ENCODE measurements around the gene ATOH8.

Gene ATOH8

GRCh38 chr2:85793584-85793983 lies 39.8 kb downstream of the ATOH8 start:
- no peaks in the 10 kb centered on the region for H3K36me3 ChIP-seq (ENCODE audit: insufficient read depth, low read length)
- TF ChIP-seq EZH2 (IDR thresholded peaks at IDR 0.05; ENCODE audit: borderline replicate concordance, low read depth, low read length, severe bottlenecking) (no peak), CTCF (IDR thresholded peaks at IDR 0.05; ENCODE audit: borderline replicate concordance, extremely low read depth, low read length, poor library complexity, severe bottlenecking) (no peak)
- no peaks in the 10 kb centered on the region for H3K79me2 ChIP-seq (ENCODE audit: insufficient read depth, low read length)
- no peaks in the 10 kb centered on the region for H3K4me1 ChIP-seq (ENCODE audit: insufficient read depth, low read length)
- peaks cover 3% of the 10 kb centered on the region for H3K27me3 ChIP-seq (ENCODE audit: insufficient read depth, low read length, poor library complexity)
- DNase-seq (no peak), ATAC-seq (ENCODE audit: insufficient read depth, low read depth) (no peak)
- H3K9ac ChIP-seq (ENCODE audit: low read depth, low read length), result no peak overlapping the region
- no peak overlapping the region for H3K4me2 ChIP-seq (ENCODE audit: insufficient read depth, low read length)
- H3K9me3 ChIP-seq (ENCODE audit: insufficient read depth, low read length, severe bottlenecking), result no peaks in the 10 kb centered on the region
- H3K27ac ChIP-seq (ENCODE audit: low read length), result no peak overlapping the region
- H3K4me3 ChIP-seq (ENCODE audit: low read depth in 1 of 2, low read length in 2 of 2), result no peak overlapping the region
- no peaks in the 10 kb centered on the region for H4K20me1 ChIP-seq (ENCODE audit: insufficient read depth, low read length)
- H2AFZ ChIP-seq (ENCODE audit: low read depth, low read length), result no peak overlapping the region

GRCh38 chr2:85794038-85794441 lies 40.2 kb downstream of the ATOH8 start:
- no peaks in the 10 kb centered on the region for H3K4me1 ChIP-seq (ENCODE audit: insufficient read depth, low read length)
- no peak overlapping the region for H3K27ac ChIP-seq (ENCODE audit: low read length)
- ATAC-seq (ENCODE audit: insufficient read depth, low read depth) (no peak), DNase-seq (no peak)
- peaks cover 3% of the 10 kb centered on the region for H3K27me3 ChIP-seq (ENCODE audit: insufficient read depth, low read length, poor library complexity)
- H3K9me3 ChIP-seq (ENCODE audit: insufficient read depth, low read length, severe bottlenecking), result no peaks in the 10 kb centered on the region
- H3K79me2 ChIP-seq (ENCODE audit: insufficient read depth, low read length), result no peaks in the 10 kb centered on the region
- no peak overlapping the region for H3K9ac ChIP-seq (ENCODE audit: low read depth, low read length)
- TF ChIP-seq EZH2 (IDR thresholded peaks at IDR 0.05; ENCODE audit: borderline replicate concordance, low read depth, low read length, severe bottlenecking), result no peak
- TF ChIP-seq CTCF (IDR thresholded peaks at IDR 0.05; ENCODE audit: borderline replicate concordance, extremely low read depth, low read length, poor library complexity, severe bottlenecking), result no peak
- no peaks in the 10 kb centered on the region for H3K36me3 ChIP-seq (ENCODE audit: insufficient read depth, low read length)
- no peak overlapping the region for H3K4me2 ChIP-seq (ENCODE audit: insufficient read depth, low read length)
- H2AFZ ChIP-seq (ENCODE audit: low read depth, low read length), result no peak overlapping the region
- H3K4me3 ChIP-seq (ENCODE audit: low read depth in 1 of 2, low read length in 2 of 2), result no peak overlapping the region
- H4K20me1 ChIP-seq (ENCODE audit: insufficient read depth, low read length), result no peaks in the 10 kb centered on the region

- Histone ChIP-seq H3K4me2 (ENCODE audit: insufficient read depth, low read length) (no peak overlapping the region), H3K36me3 (ENCODE audit: insufficient read depth, low read length) (no peaks in the 10 kb centered on the region), H3K9ac (ENCODE audit: low read depth, low read length) (no peak overlapping the region), H3K4me3 (ENCODE audit: low read depth in 1 of 2, low read length in 2 of 2) (no peak overlapping the region), H2AFZ (ENCODE audit: low read depth, low read length) (no peak overlapping the region), H3K4me1 (ENCODE audit: insufficient read depth, low read length) (no peaks in the 10 kb centered on the region), H4K20me1 (ENCODE audit: insufficient read depth, low read length) (no peaks in the 10 kb centered on the region), H3K9me3 (ENCODE audit: insufficient read depth, low read length, severe bottlenecking) (no peaks in the 10 kb centered on the region), H3K27ac (ENCODE audit: low read length) (no peak overlapping the region), H3K27me3 (ENCODE audit: insufficient read depth, low read length, poor library complexity) (peaks cover 3% of the 10 kb centered on the region), H3K79me2 (ENCODE audit: insufficient read depth, low read length) (no peaks in the 10 kb centered on the region)
- no peak for DNase-seq
- no peak for ATAC-seq (ENCODE audit: insufficient read depth, low read depth)
- TF ChIP-seq CTCF (IDR thresholded peaks at IDR 0.05; ENCODE audit: borderline replicate concordance, extremely low read depth, low read length, poor library complexity, severe bottlenecking), result no peak
These were observed 40.8 kb downstream of the ATOH8 start for GRCh38 chr2:85794491-85795121.

Data from DND-41 (cell line).